Tibial artery (tissue), 4 donors: ENCODE measurements around the gene ITGAL.
"Not testable (repeated sequence)": the region's sequence is repeated elsewhere in the genome, so short reads cannot be mapped to it uniquely, and the experiment has no call there.

Experiments
- DNase-seq, 2 donors: peaks; one replicate each; pipeline ENCODE4 v3.0.0-alpha.2; 2019
- H3K27ac ChIP-seq, 2 donors: fragments of 200-600 bp; sonication (generic) in 1 of 2; 1 replicate in 1 of 2; 2 replicates in 1 of 2; pipeline ENCODE4 v1.5.1; 2018 to 2019; ENCODE audit warnings: mild to moderate bottlenecking in 1 of 2
- H3K27me3 ChIP-seq, 2 donors: fragments of 200-600 bp; sonication (generic) in 1 of 2; one replicate each; pipeline versions ENCODE4 v1.5.1 to v1.6.0; 2016 to 2019
- H3K36me3 ChIP-seq, 3 donors: fragments of 200-600 bp; sonication (generic) in 2 of 3; one replicate each; pipeline ENCODE4 v1.5.1; 2016 to 2019; ENCODE audit warnings: mild to moderate bottlenecking in 2 of 3
- H3K4me1 ChIP-seq, 4 donors: fragments of 200-600 bp; sonication (generic) in 2 of 4; 1 replicate in 3 of 4; 2 replicates in 1 of 4; pipeline ENCODE4 v1.5.1; 2016 to 2019
- H3K4me3 ChIP-seq, 2 donors: fragments of 200-600 bp; sonication (generic) in 1 of 2; 1 replicate in 1 of 2; 2 replicates in 1 of 2; pipeline ENCODE4 v1.5.1; 2018 to 2019; ENCODE audit warnings: mild to moderate bottlenecking in 2 of 2
- H3K9me3 ChIP-seq, 3 donors: fragments of 200-600 bp; sonication (generic) in 1 of 3; one replicate each; pipeline ENCODE4 v1.5.1; 2016 to 2019
- intact Hi-C: fragments of 100-400 bp; cut with DNase I; formaldehyde crosslinking; loops from one replicate; pipeline ENCODE4 v1.15.0; 2023; ENCODE audit warnings: low total_unique reads
- TF ChIP-seq, protein P1 (sequence below), 2 experiments: fragments of 200-600 bp in 1 of 2; fragments of 450-650 bp in 1 of 2; IDR thresholded peaks; one replicate each; pipeline ENCODE4 v1.5.1; 2017 to 2019; ENCODE audit warnings: antibody characterized with exemption in 2 of 2, mild to moderate bottlenecking in 1 of 2, moderate library complexity in 1 of 2

Gene ITGAL

DNA sequence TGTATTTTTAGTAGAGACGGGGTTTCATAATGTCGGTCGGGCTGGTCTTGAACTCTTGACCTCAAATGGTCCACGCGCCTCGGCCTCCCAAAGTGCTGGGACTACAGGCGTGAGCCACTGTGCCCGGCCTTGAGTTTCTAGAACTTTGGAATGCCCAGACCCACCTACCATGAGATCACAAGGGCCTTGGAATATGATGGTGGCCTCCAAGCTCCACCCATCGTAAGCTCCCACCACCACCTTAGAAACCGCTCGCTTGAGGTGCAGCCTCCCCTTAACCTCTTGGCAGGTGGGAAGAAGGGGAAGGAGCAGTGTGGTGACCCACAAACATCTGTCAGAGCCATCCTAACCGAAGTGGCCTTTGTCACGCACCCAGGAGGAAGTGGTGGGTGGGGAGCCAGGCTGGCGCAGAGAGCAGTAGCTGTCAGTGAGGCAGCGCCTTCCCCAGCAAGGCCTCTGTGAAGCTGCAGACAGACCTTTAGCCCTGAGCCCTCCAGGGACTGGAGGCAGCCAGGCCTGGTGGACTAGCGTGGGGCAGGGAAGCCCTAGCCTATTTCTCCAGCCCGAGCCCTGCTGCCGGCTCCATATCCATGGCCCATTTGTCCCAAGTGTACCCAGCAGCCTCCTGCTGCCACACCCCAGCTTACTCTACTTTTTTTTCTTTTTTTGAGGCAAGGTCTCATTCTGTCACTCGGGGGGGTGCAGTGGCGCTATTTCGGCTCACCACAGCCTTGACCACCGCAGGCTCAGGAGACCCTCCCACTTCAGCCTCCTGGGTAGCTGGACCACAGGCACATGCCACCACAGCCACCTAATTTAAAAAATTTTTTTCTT is 13.8 kb upstream of the ITGAL start:
- Histone ChIP-seq H3K4me1 (no peaks in the 10 kb centered on the region), H3K9me3 (no peaks in the 10 kb centered on the region), H3K4me3 (no peak overlapping the region), H3K36me3 (no peaks in the 10 kb centered on the region), H3K27me3 (peaks cover 0 to 9% of the 10 kb centered on the region in 2 donors), H3K27ac (no peak overlapping the region)
- TF ChIP-seq, protein P1, sequence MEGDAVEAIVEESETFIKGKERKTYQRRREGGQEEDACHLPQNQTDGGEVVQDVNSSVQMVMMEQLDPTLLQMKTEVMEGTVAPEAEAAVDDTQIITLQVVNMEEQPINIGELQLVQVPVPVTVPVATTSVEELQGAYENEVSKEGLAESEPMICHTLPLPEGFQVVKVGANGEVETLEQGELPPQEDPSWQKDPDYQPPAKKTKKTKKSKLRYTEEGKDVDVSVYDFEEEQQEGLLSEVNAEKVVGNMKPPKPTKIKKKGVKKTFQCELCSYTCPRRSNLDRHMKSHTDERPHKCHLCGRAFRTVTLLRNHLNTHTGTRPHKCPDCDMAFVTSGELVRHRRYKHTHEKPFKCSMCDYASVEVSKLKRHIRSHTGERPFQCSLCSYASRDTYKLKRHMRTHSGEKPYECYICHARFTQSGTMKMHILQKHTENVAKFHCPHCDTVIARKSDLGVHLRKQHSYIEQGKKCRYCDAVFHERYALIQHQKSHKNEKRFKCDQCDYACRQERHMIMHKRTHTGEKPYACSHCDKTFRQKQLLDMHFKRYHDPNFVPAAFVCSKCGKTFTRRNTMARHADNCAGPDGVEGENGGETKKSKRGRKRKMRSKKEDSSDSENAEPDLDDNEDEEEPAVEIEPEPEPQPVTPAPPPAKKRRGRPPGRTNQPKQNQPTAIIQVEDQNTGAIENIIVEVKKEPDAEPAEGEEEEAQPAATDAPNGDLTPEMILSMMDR (IDR thresholded peaks at IDR 0.05): no peak
- intact Hi-C loops: no loop called here
- no peak for DNase-seq

DNA sequence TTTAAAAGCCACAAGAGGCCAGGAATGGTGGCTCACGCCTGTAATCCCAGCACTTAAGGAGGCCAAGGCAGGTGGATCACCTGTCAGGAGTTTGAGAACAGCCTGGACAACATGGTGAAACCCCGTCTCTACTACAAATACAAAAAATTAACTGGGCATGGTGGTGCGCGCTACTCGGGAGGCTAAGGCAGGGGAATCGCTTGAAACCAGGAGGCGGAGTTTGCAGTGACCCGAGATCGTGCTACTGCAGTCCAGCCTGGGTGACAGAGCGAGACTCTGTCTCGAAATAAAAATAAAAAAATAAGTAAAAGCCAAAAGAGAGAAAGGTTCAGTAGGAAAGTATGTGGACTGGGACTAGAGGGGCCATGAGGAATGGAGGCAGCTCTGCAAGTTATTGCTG is 13.1 kb upstream of the ITGAL start:
- Histone ChIP-seq H3K9me3 (no peaks in the 10 kb centered on the region), H3K4me1 (no peaks in the 10 kb centered on the region), H3K27ac (no peak overlapping the region), H3K4me3 (no peak overlapping the region), H3K36me3 (no peaks in the 10 kb centered on the region), H3K27me3 (peaks cover 0 to 9% of the 10 kb centered on the region in 2 donors)
- intact Hi-C loops: no loop called here
- DNase-seq: no peak
- TF ChIP-seq, protein P1 (IDR thresholded peaks at IDR 0.05): no peak

DNA sequence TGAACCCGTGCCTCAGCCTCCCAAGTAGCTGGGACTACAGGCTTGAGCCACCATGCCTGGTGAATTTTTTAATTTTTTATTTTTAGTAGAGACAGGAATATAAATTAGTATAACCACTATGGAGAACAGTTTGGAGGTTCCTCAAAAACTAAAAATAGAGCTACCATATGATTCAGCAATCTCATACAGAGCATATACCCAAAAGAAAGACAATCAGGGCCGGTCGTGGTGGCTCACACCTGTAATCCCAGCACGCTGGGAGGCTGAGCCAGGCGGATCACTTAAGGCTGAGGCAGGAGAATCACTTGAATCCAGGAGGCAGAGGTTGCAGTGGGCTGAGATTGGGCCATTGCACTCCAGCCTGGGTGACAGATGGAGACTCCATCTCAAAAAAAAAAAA is 11.1 kb upstream of the ITGAL start:
- H3K36me3 ChIP-seq, H3K27me3 ChIP-seq, DNase-seq, H3K27ac ChIP-seq, H3K4me1 ChIP-seq, intact Hi-C loops, H3K4me3 ChIP-seq, H3K9me3 ChIP-seq: not testable (repeated sequence)

DNA sequence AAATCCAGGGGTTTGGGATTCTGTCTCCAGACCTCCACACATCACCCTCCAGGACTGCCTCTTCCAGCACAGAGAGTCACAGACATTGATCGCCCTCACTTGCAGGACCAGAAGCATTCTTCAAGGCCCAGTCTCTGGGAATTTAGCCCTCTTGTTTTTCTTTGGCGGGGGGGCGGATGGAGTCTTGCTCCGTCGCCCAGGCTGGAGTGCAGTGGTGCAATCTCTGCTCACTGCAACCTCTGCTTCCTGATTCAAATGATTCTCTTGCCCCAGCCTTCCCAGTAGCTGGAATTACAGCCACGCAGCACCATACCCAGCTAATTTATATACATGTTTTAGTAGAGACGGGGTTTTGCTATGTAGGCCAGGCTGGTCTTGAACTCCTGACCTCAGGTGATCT is 8.5 kb upstream of the ITGAL start:
- Histone ChIP-seq H3K4me3 (no peak overlapping the region), H3K4me1 (no peaks in the 10 kb centered on the region), H3K9me3 (no peaks in the 10 kb centered on the region), H3K36me3 (no peaks in the 10 kb centered on the region), H3K27ac (no peak overlapping the region), H3K27me3 (peaks cover 0 to 3% of the 10 kb centered on the region in 2 donors)
- intact Hi-C loops: no loop called here
- no peak for DNase-seq
- TF ChIP-seq, protein P1 (IDR thresholded peaks at IDR 0.05): no peak

DNA sequence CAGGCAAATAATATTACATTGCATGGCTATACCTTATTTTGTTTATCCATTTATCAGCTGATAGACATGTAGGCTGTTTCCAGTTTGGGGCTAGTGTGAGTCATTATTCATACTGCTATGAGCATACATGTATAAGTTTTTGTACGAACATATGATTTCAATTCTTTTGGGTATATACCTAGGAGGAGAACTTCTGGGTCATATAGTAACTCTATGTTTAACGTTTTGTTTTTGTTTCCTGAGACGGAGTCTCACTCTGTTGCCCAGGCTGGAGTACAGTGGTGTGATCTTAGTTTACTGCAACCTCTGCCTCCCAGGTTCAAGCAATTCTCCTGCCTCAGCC is 2.4 kb upstream of the ITGAL start:
- H3K4me3 ChIP-seq: no peak overlapping the region
- no peaks in the 10 kb centered on the region for H3K4me1 ChIP-seq
- TF ChIP-seq, protein P1 (IDR thresholded peaks at IDR 0.05): no peak
- DNase-seq: no peak
- intact Hi-C loops: no loop called here
- peaks cover 0 to 29% of the 10 kb centered on the region in 2 donors for H3K27me3 ChIP-seq
- H3K36me3 ChIP-seq: no peaks in the 10 kb centered on the region
- no peaks in the 10 kb centered on the region for H3K9me3 ChIP-seq
- no peak overlapping the region for H3K27ac ChIP-seq

DNA sequence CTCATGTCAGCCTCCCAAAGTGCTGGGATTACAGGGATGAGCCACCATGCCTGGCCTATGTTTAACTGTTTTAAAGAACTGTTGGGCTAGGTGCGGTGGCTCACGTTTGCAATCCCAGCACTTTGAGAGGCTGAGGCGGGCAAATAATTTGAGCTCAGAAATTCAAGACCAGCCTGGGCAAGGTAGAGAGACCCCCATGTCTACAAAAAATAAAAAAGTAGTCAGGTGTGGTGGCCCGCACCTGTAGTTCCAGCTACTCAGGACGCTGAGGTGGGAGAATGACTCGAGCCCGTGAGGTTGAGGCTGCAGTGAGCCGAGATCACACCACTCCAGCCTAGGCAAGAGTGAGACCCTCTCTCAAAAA is 1.9 kb upstream of the ITGAL start:
- TF ChIP-seq, protein P1 (IDR thresholded peaks at IDR 0.05): no peak
- intact Hi-C loops: no loop called here
- H3K36me3 ChIP-seq: no peaks in the 10 kb centered on the region
- no peak overlapping the region for H3K4me3 ChIP-seq
- H3K27ac ChIP-seq: no peak overlapping the region
- no peak for DNase-seq
- no peaks in the 10 kb centered on the region for H3K4me1 ChIP-seq
- H3K9me3 ChIP-seq: no peaks in the 10 kb centered on the region
- peaks cover 0 to 31% of the 10 kb centered on the region in 2 donors for H3K27me3 ChIP-seq
